ENCODE measurements around the gene MT1A.
"Not testable (repeated sequence)": the region's sequence is repeated elsewhere in the genome, so short reads cannot be mapped to it uniquely, and the experiment has no call there.

MT1A gene

GRCh38 chr16:56658327-56658875 is 19.9 kb downstream of the MT1A start:
- DNase-seq: no peak

GRCh38 chr16:56662357-56663354 is 24.2 kb downstream of the MT1A start:
- DNase-seq: no peak

- DNase-seq: no peak
Measured at GRCh38 chr16:56664506-56664905, 26.0 kb downstream of the MT1A start.

- not testable (repeated sequence) for DNase-seq
Measured at GRCh38 chr16:56665286-56666261, 27.1 kb downstream of the MT1A start.

GRCh38 chr16:56667581-56668571 is 29.4 kb downstream of the MT1A start, which contains the start of gene MT1G:
MT1G (minus strand) TSS chr16:56668065; CDS start chr16:56667993, 72 bp downstream.
- DNase-seq: no peak

- DNase-seq: no peak
Measured at GRCh38 chr16:56669005-56669839, 30.8 kb downstream of the MT1A start, which contains the start of gene MT1H. MT1H (plus strand) TSS chr16:56669814; CDS start chr16:56669885, 71 bp downstream.

- no peak for DNase-seq
Measured at GRCh38 chr16:56669840-56670619, 31.6 kb downstream of the MT1A start.

GRCh38 chr16:56670620-56670934 is 32.1 kb downstream of the MT1A start:
- DNase-seq: no peak

GRCh38 chr16:56671691-56672090 is 33.2 kb downstream of the MT1A start:
- not testable (repeated sequence) for DNase-seq

GRCh38 chr16:56672171-56672570 is 33.7 kb downstream of the MT1A start:
- not testable (repeated sequence) for DNase-seq

- no peak for DNase-seq
Measured at GRCh38 chr16:56672761-56673536, 34.5 kb downstream of the MT1A start.

GRCh38 chr16:56673921-56674320 is 35.5 kb downstream of the MT1A start:
- no peak for DNase-seq

- DNase-seq: not testable (repeated sequence)
Measured at GRCh38 chr16:56674570-56674969, 36.1 kb downstream of the MT1A start.

- DNase-seq: no peak
Measured at GRCh38 chr16:56675685-56676210, 37.3 kb downstream of the MT1A start.

GRCh38 chr16:56677474-56677873 is 39.0 kb downstream of the MT1A start:
- DNase-seq: no peak

GRCh38 chr16:56679078-56679730 is 40.7 kb downstream of the MT1A start:
- no peak for DNase-seq

- DNase-seq: peak; percentile 58
Measured at GRCh38 chr16:56679818-56680217, 41.4 kb downstream of the MT1A start.

Data from NK-92 treated with Interleukin-12 subunit alpha and Interleukin-12 subunit beta, amount 100 ng/mL, for 24 hours (cell line).